ENCODE results near the gene SYCP2. TPM values are rescaled to one million over a fixed set of nuclear protein-coding genes. Genes with fewer than 3 reads are reported as not detected.

SYCP2 gene, protein sequence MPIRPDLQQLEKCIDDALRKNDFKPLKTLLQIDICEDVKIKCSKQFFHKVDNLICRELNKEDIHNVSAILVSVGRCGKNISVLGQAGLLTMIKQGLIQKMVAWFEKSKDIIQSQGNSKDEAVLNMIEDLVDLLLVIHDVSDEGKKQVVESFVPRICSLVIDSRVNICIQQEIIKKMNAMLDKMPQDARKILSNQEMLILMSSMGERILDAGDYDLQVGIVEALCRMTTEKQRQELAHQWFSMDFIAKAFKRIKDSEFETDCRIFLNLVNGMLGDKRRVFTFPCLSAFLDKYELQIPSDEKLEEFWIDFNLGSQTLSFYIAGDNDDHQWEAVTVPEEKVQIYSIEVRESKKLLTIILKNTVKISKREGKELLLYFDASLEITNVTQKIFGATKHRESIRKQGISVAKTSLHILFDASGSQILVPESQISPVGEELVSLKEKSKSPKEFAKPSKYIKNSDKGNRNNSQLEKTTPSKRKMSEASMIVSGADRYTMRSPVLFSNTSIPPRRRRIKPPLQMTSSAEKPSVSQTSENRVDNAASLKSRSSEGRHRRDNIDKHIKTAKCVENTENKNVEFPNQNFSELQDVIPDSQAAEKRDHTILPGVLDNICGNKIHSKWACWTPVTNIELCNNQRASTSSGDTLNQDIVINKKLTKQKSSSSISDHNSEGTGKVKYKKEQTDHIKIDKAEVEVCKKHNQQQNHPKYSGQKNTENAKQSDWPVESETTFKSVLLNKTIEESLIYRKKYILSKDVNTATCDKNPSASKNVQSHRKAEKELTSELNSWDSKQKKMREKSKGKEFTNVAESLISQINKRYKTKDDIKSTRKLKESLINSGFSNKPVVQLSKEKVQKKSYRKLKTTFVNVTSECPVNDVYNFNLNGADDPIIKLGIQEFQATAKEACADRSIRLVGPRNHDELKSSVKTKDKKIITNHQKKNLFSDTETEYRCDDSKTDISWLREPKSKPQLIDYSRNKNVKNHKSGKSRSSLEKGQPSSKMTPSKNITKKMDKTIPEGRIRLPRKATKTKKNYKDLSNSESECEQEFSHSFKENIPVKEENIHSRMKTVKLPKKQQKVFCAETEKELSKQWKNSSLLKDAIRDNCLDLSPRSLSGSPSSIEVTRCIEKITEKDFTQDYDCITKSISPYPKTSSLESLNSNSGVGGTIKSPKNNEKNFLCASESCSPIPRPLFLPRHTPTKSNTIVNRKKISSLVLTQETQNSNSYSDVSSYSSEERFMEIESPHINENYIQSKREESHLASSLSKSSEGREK (N-terminal part only)
- total RNA-seq (1 to 10 TPM; 1.9 to 6.7 TPM), polyA plus RNA-seq (1 to 10 TPM; 1.0 to 3.1 TPM)
- long read RNA-seq, donor 1: 0 reads
- long read RNA-seq, donor 2, partial matches to known transcripts: 12 of 12 reads
- long read RNA-seq, donor 2, other reads (novel, unspliced or antisense): 0 of 12 reads
- long read RNA-seq, donor 3, partial matches to known transcripts: 14 of 14 reads
- long read RNA-seq, donor 3, other reads (novel, unspliced or antisense): 0 of 14 reads
- long read RNA-seq, donor 4: 0 reads
- long read RNA-seq, donor 5, partial matches to known transcripts: 0 of 1 reads
- long read RNA-seq, donor 5, other reads (novel, unspliced or antisense): 0 of 1 reads

DNA sequence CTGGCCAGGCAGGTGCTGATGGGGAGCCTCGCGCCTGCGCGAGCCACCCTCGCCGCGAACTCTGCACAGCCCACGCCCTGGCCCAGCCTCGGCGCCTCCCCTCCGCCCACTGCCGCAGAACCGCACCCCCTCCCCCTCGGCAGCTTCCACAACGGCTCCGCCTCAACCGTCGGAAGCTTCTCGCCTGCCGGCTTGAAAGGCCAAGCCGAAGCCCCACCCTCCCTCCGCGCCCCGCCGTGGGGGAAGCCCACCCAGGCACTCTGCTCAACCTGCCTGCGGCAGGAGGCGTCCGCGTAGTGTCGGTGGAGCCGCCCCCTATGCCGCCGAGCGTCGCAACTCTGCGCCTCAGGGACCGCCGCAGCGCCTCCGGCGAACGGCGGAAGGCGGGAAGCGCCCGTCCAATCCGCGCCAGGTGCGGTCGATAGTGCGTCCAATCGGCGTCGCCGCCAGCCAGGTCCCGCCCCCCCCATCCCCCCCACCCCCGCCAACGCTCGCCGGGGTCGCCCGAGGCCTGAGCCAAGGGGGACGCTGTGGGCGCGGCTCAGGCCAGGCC, at the start of gene SYCP2:
Gene SYCP2, minus strand, starts transcription at position 342 of the 553 bp plus-strand sequence. CDS start 11,224 bp downstream, outside the sequence.
- TF ChIP-seq, protein P1, sequence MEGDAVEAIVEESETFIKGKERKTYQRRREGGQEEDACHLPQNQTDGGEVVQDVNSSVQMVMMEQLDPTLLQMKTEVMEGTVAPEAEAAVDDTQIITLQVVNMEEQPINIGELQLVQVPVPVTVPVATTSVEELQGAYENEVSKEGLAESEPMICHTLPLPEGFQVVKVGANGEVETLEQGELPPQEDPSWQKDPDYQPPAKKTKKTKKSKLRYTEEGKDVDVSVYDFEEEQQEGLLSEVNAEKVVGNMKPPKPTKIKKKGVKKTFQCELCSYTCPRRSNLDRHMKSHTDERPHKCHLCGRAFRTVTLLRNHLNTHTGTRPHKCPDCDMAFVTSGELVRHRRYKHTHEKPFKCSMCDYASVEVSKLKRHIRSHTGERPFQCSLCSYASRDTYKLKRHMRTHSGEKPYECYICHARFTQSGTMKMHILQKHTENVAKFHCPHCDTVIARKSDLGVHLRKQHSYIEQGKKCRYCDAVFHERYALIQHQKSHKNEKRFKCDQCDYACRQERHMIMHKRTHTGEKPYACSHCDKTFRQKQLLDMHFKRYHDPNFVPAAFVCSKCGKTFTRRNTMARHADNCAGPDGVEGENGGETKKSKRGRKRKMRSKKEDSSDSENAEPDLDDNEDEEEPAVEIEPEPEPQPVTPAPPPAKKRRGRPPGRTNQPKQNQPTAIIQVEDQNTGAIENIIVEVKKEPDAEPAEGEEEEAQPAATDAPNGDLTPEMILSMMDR (IDR thresholded peaks at IDR 0.05; ENCODE audit: control extremely low read depth, extremely low read depth): no peak
- H3K9ac ChIP-seq (ENCODE audit: insufficient read depth in 1 of 2, low read length in 2 of 2): no peak within 1 kb of the TSS
- ATAC-seq (ENCODE audit: insufficient read depth, low FRiP score): no peak
- H3K4me3 ChIP-seq: peak within 1 kb of the TSS; percentile 69
- DNase-seq: peak in 2 of 3 donors; percentile 60 to 66
- peak within 1 kb of the TSS; percentile 44 to 51 for H3K27ac ChIP-seq (ENCODE audit: low read depth in 1 of 2, low read length in 1 of 2)
- 31 to 49% methylated on average over 47 to 65 of the region's 65 CpGs for WGBS, 2 donors
- H3K36me3 ChIP-seq (ENCODE audit: control insufficient read depth in 4 of 4, insufficient read depth in 4 of 4, low read length in 4 of 4): no peaks in the 10 kb centered on the region
- no peaks in the 10 kb centered on the region for H3K27me3 ChIP-seq (ENCODE audit: control insufficient read depth in 3 of 3, insufficient read depth in 3 of 3, low read length in 2 of 3)
- H3K9me3 ChIP-seq (ENCODE audit: control insufficient read depth in 4 of 4, insufficient read depth in 3 of 4, low read length in 3 of 4): no peaks in the 10 kb centered on the region
- peaks cover 1 to 25% (median 9%) of the 10 kb centered on the region in 5 donors for H3K4me1 ChIP-seq (ENCODE audit: control insufficient read depth in 5 of 5, insufficient read depth in 5 of 5, low read length in 5 of 5)

DNA sequence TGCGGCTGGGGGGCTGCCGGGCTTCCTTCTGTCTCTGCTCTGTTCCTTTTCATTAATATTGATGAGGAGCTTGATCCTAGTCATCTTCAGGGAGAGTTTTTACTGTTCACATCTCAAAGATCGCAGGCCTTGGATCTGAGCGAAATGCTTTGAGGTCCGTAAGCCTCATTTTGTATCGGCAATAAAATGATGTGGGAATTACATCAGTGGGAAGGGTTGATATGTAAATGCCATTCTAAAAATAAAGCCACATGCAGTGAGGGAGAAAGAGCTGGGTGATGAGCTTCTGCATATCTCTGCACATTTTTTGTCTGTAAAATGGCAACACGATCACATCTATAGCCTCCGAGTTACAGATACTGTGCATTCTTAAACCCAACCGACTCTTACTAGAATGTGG, 49.6 kb upstream of the SYCP2 start:
- Histone ChIP-seq H3K27me3 (ENCODE audit: control insufficient read depth in 3 of 3, insufficient read depth in 3 of 3, low read length in 2 of 3) (no peaks in the 10 kb centered on the region), H3K9ac (ENCODE audit: insufficient read depth in 1 of 2, low read length in 2 of 2) (no peak overlapping the region), H3K27ac (ENCODE audit: low read depth in 1 of 2, low read length in 1 of 2) (no peak overlapping the region), H3K4me3 (no peak overlapping the region), H3K4me1 (ENCODE audit: control insufficient read depth in 5 of 5, insufficient read depth in 5 of 5, low read length in 5 of 5) (peaks cover 0 to 9% (median 0%) of the 10 kb centered on the region in 5 donors), H3K9me3 (ENCODE audit: control insufficient read depth in 4 of 4, insufficient read depth in 3 of 4, low read length in 3 of 4) (no peaks in the 10 kb centered on the region), H3K36me3 (ENCODE audit: control insufficient read depth in 4 of 4, insufficient read depth in 4 of 4, low read length in 4 of 4) (no peaks in the 10 kb centered on the region)
- WGBS, 2 donors: 88 to 94% methylated on average over 9 of the region's 9 CpGs
- DNase-seq (no peak), ATAC-seq (ENCODE audit: insufficient read depth, low FRiP score) (no peak)
- TF ChIP-seq, protein P1 (IDR thresholded peaks at IDR 0.05; ENCODE audit: control extremely low read depth, extremely low read depth): no peak

DNA sequence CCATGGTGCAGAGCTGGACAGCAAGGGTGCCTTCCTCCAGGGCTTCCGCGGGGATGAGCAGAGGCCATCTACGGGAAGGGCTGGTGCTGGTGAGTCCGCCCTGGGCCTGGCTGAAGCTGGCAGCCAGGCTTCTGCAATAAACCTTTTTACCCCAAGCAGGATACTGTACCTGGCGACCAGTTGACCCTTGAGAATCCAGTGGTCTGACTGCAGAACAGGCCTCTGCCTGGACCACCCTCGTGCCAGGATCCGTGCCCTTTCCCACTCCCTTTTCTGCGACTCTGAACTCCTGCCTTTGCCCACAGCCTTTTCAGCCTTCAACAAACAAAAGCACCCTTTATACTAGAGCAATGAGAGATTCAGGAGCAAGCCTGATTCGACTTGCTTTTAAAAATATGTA, 43.6 kb upstream of the SYCP2 start:
- no peak for DNase-seq
- ATAC-seq (ENCODE audit: insufficient read depth, low FRiP score): no peak
- Histone ChIP-seq H3K27ac (ENCODE audit: low read depth in 1 of 2, low read length in 1 of 2) (no peak overlapping the region), H3K9ac (ENCODE audit: insufficient read depth in 1 of 2, low read length in 2 of 2) (no peak overlapping the region), H3K9me3 (ENCODE audit: control insufficient read depth in 4 of 4, insufficient read depth in 3 of 4, low read length in 3 of 4) (no peaks in the 10 kb centered on the region), H3K4me3 (no peak overlapping the region), H3K27me3 (ENCODE audit: control insufficient read depth in 3 of 3, insufficient read depth in 3 of 3, low read length in 2 of 3) (no peaks in the 10 kb centered on the region), H3K36me3 (ENCODE audit: control insufficient read depth in 4 of 4, insufficient read depth in 4 of 4, low read length in 4 of 4) (no peaks in the 10 kb centered on the region), H3K4me1 (ENCODE audit: control insufficient read depth in 5 of 5, insufficient read depth in 5 of 5, low read length in 5 of 5) (peaks cover 0 to 10% (median 0%) of the 10 kb centered on the region in 5 donors)
- TF ChIP-seq, protein P1 (IDR thresholded peaks at IDR 0.05; ENCODE audit: control extremely low read depth, extremely low read depth): no peak
- WGBS, 2 donors: 90 to 95% methylated on average over 9 of the region's 9 CpGs
